HCT116 (cell line): ENCODE data around the gene AVEN.

Source experiments
- CEBPB ChIP-seq: IDR thresholded peaks from 2 replicates; pipeline ENCODE4 v1.6.1; 2012; ENCODE audit warnings: low read depth
- CTCF ChIP-seq, 3 experiments: fragments of 200-600 bp in 1 of 3; sonication (generic) in 1 of 3; IDR thresholded peaks in 2 of 3; conservative IDR thresholded peaks in 1 of 3; 2 replicates each; pipeline ENCODE4 v1.5.1; 2012 to 2017; ENCODE audit warnings: low read depth in 2 of 3, low read length in 2 of 3, antibody characterized with exemption in 1 of 3, borderline replicate concordance in 1 of 3, control low read depth in 1 of 3, mild to moderate bottlenecking in 1 of 3, mixed read lengths in 1 of 3, mixed run types in 1 of 3, moderate library complexity in 1 of 3; ENCODE audit not compliant: insufficient read depth in 1 of 3
- EGR1 ChIP-seq: IDR thresholded peaks from 2 replicates; pipeline ENCODE4 v1.6.1; 2012; ENCODE audit warnings: low read depth
- ELF1 ChIP-seq: IDR thresholded peaks from 2 replicates; pipeline ENCODE4 v1.6.1; 2012; ENCODE audit warnings: low read depth, borderline replicate concordance
- EZH2 ChIP-seq: fragments of 200-600 bp; sonication (generic); IDR thresholded peaks from 2 replicates; pipeline ENCODE4 v1.6.1; 2017; ENCODE audit warnings: antibody characterized with exemption, mixed run types
- FOSL1 ChIP-seq: IDR thresholded peaks from 2 replicates; pipeline ENCODE4 v1.6.1; 2012; ENCODE audit warnings: low read depth
- JUND ChIP-seq: IDR thresholded peaks from 2 replicates; pipeline ENCODE4 v1.6.1; 2012
- POLR2A ChIP-seq: IDR thresholded peaks from 2 replicates; pipeline ENCODE4 v1.7.0; 2011; ENCODE audit warnings: borderline replicate concordance; ENCODE audit not compliant: insufficient read depth, insufficient read length; ENCODE audit errors: extremely low read depth
- POLR2AphosphoS5 ChIP-seq: IDR thresholded peaks from 2 replicates; pipeline ENCODE4 v1.6.1; 2011; ENCODE audit warnings: mild to moderate bottlenecking, low read depth, low read length, moderate library complexity
- REST ChIP-seq: IDR thresholded peaks from 2 replicates; pipeline ENCODE4 v1.6.1; 2012; ENCODE audit warnings: low read depth
- SP1 ChIP-seq: IDR thresholded peaks from 2 replicates; pipeline ENCODE4 v1.6.1; 2012; ENCODE audit warnings: low read depth
- ZBTB33 ChIP-seq: IDR thresholded peaks from 2 replicates; pipeline ENCODE4 v1.6.1; 2011; ENCODE audit warnings: mild to moderate bottlenecking, low read length, moderate library complexity; ENCODE audit not compliant: insufficient replicate concordance; ENCODE audit errors: extremely low read depth

GRCh38 chr15:33894193-33894592 is 144.8 kb downstream of the AVEN start:
- TF ChIP-seq CTCF (IDR thresholded peaks at IDR 0.05 in 2 of 3, conservative IDR thresholded peaks at IDR 0.05 in 1 of 3; ENCODE audit: borderline replicate concordance in 1 of 3, insufficient read depth in 1 of 3, low read depth in 2 of 3, low read length in 2 of 3) (no peak), EZH2 (no peak), POLR2A (no peak), CEBPB (no peak), SP1 (no peak), POLR2AphosphoS5 (no peak), JUND (no peak), ELF1 (no peak), EGR1 (no peak), ZBTB33 (no peak), REST (no peak), FOSL1 (no peak)
